ENCODE measurements around the gene C20orf202.
A peak's percentile ranks its signal among the peaks of the same experiment; 100 is the strongest.

Gene C20orf202

GRCh38 chr20:1184260-1184637, 19.0 kb upstream of the C20orf202 start:
- H3K9me2 ChIP-seq (ENCODE audit: low read depth, low read length), result no peaks in the 10 kb centered on the region
- no peaks in the 10 kb centered on the region for H3K36me3 ChIP-seq (ENCODE audit: insufficient read depth, low read length)
- no peak overlapping the region for H2AFZ ChIP-seq (ENCODE audit: low read length)
- no peak overlapping the region for H3K27ac ChIP-seq (ENCODE audit: low read depth, low read length, poor library complexity, severe bottlenecking)
- no peak overlapping the region for H3K4me3 ChIP-seq (ENCODE audit: low read depth, low read length, poor library complexity, severe bottlenecking)
- no peak overlapping the region for H3K9ac ChIP-seq (ENCODE audit: low read length)
- H3K79me2 ChIP-seq (ENCODE audit: insufficient read depth, low read length), result no peaks in the 10 kb centered on the region
- H3K4me1 ChIP-seq (ENCODE audit: insufficient read depth, low read length, severe bottlenecking), result no peaks in the 10 kb centered on the region
- TF ChIP-seq CTCF (IDR thresholded peaks at IDR 0.05; ENCODE audit: low read length) (no peak), EZH2 (IDR thresholded peaks at IDR 0.05; ENCODE audit: borderline replicate concordance, low read length) (no peak)
- H3K27me3 ChIP-seq (ENCODE audit: insufficient read depth, low read length), result no peaks in the 10 kb centered on the region
- no peak overlapping the region for H3K4me2 ChIP-seq (ENCODE audit: low read length)
- no peaks in the 10 kb centered on the region for H3K9me3 ChIP-seq (ENCODE audit: low read length)
- no peaks in the 10 kb centered on the region for H3F3A ChIP-seq (ENCODE audit: insufficient read depth, low read length)
- H4K20me1 ChIP-seq (ENCODE audit: insufficient read depth, low read length), result no peaks in the 10 kb centered on the region

- no peak for TF ChIP-seq CTCF (IDR thresholded peaks at IDR 0.05; ENCODE audit: low read length)
- no peak for TF ChIP-seq EZH2 (IDR thresholded peaks at IDR 0.05; ENCODE audit: borderline replicate concordance, low read length)
- H4K20me1 ChIP-seq (ENCODE audit: insufficient read depth, low read length), result no peaks in the 10 kb centered on the region
- H3K9me2 ChIP-seq (ENCODE audit: low read depth, low read length), result no peaks in the 10 kb centered on the region
- no peak within 1 kb of the TSS for H3K9ac ChIP-seq (ENCODE audit: low read length)
- H3K79me2 ChIP-seq (ENCODE audit: insufficient read depth, low read length), result no peaks in the 10 kb centered on the region
- no peak within 1 kb of the TSS for H3K27ac ChIP-seq (ENCODE audit: low read depth, low read length, poor library complexity, severe bottlenecking)
- no peaks in the 10 kb centered on the region for H3K9me3 ChIP-seq (ENCODE audit: low read length)
- H3K4me2 ChIP-seq (ENCODE audit: low read length), result peak within 1 kb of the TSS; percentile 48
- H2AFZ ChIP-seq (ENCODE audit: low read length), result no peak within 1 kb of the TSS
- no peaks in the 10 kb centered on the region for H3K36me3 ChIP-seq (ENCODE audit: insufficient read depth, low read length)
- H3F3A ChIP-seq (ENCODE audit: insufficient read depth, low read length), result no peaks in the 10 kb centered on the region
- no peaks in the 10 kb centered on the region for H3K27me3 ChIP-seq (ENCODE audit: insufficient read depth, low read length)
- H3K4me3 ChIP-seq (ENCODE audit: low read depth, low read length, poor library complexity, severe bottlenecking), result peak within 1 kb of the TSS; percentile 27
- no peaks in the 10 kb centered on the region for H3K4me1 ChIP-seq (ENCODE audit: insufficient read depth, low read length, severe bottlenecking)
These were observed 18.5 kb upstream of the C20orf202 start, which contains the start of gene TMEM74B for GRCh38 chr20:1184638-1185315. Gene TMEM74B (minus strand): TSS chr20:1184981. CDS start chr20:1183801, 1,180 bp downstream.

- no peaks in the 10 kb centered on the region for H3K36me3 ChIP-seq (ENCODE audit: insufficient read depth, low read length)
- H3K27me3 ChIP-seq (ENCODE audit: insufficient read depth, low read length), result no peaks in the 10 kb centered on the region
- TF ChIP-seq EZH2 (IDR thresholded peaks at IDR 0.05; ENCODE audit: borderline replicate concordance, low read length) (no peak), CTCF (IDR thresholded peaks at IDR 0.05; ENCODE audit: low read length) (no peak)
- H3K9ac ChIP-seq (ENCODE audit: low read length), result no peak overlapping the region
- no peaks in the 10 kb centered on the region for H3K4me1 ChIP-seq (ENCODE audit: insufficient read depth, low read length, severe bottlenecking)
- peak overlapping the region; percentile 48 for H3K4me2 ChIP-seq (ENCODE audit: low read length)
- H3K27ac ChIP-seq (ENCODE audit: low read depth, low read length, poor library complexity, severe bottlenecking), result no peak overlapping the region
- H4K20me1 ChIP-seq (ENCODE audit: insufficient read depth, low read length), result no peaks in the 10 kb centered on the region
- no peaks in the 10 kb centered on the region for H3K79me2 ChIP-seq (ENCODE audit: insufficient read depth, low read length)
- H3K4me3 ChIP-seq (ENCODE audit: low read depth, low read length, poor library complexity, severe bottlenecking), result peak overlapping the region; percentile 27
- no peaks in the 10 kb centered on the region for H3K9me3 ChIP-seq (ENCODE audit: low read length)
- H3K9me2 ChIP-seq (ENCODE audit: low read depth, low read length), result no peaks in the 10 kb centered on the region
- no peaks in the 10 kb centered on the region for H3F3A ChIP-seq (ENCODE audit: insufficient read depth, low read length)
- H2AFZ ChIP-seq (ENCODE audit: low read length), result no peak overlapping the region
These were observed 17.9 kb upstream of the C20orf202 start for GRCh38 chr20:1185316-1185741.
